Subcutaneous abdominal adipose tissue (tissue), 5 donors: ENCODE measurements around the gene CABYR.

Experiments used
- H3K27ac ChIP-seq: one replicate; pipeline ENCODE4 v1.7.0; 2013; ENCODE audit warnings: low read depth, mild to moderate bottlenecking, inconsistent platforms, low read length, moderate library complexity
- H3K27me3 ChIP-seq, 5 donors: one replicate each; pipeline ENCODE4 v1.7.0; 2013; ENCODE audit warnings: low read length in 5 of 5, inconsistent platforms in 1 of 5; ENCODE audit not compliant: control insufficient read depth in 5 of 5, insufficient read depth in 4 of 5
- H3K36me3 ChIP-seq, 5 donors: one replicate each; pipeline ENCODE4 v1.7.0; 2013; ENCODE audit warnings: low read length in 5 of 5; ENCODE audit not compliant: control insufficient read depth in 5 of 5, insufficient read depth in 5 of 5
- H3K4me1 ChIP-seq, 5 donors: one replicate each; pipeline ENCODE4 v1.7.0; 2013; ENCODE audit warnings: low read length in 5 of 5, mild to moderate bottlenecking in 3 of 5, moderate library complexity in 1 of 5; ENCODE audit not compliant: control insufficient read depth in 5 of 5, insufficient read depth in 5 of 5
- H3K4me3 ChIP-seq, 5 donors: one replicate each; pipeline ENCODE4 v1.7.0; 2013; ENCODE audit warnings: low read length in 5 of 5, low read depth in 1 of 5
- H3K9ac ChIP-seq, 5 donors: one replicate each; pipeline ENCODE4 v1.7.0; 2013; ENCODE audit warnings: low read length in 5 of 5, mild to moderate bottlenecking in 4 of 5, moderate library complexity in 3 of 5
- H3K9me3 ChIP-seq, 5 donors: one replicate each; pipeline ENCODE4 v1.7.0; 2013; ENCODE audit warnings: low read length in 5 of 5; ENCODE audit not compliant: control insufficient read depth in 5 of 5
- donor health status: healthy.
- donor health status: healthy.
- donor health status: healthy.
- donor health status: healthy.
- donor health status: healthy.

The CABYR gene

GRCh38 chr18:24160086-24160485, 21.2 kb downstream of the CABYR start:
- H3K9ac ChIP-seq: no peak overlapping the region
- H3K27ac ChIP-seq: no peak overlapping the region
- H3K9me3 ChIP-seq: no peaks in the 10 kb centered on the region
- H3K4me3 ChIP-seq: no peak overlapping the region
- H3K27me3 ChIP-seq: no peaks in the 10 kb centered on the region
- H3K36me3 ChIP-seq: peaks cover 51 to 92% (median 80%) of the 10 kb centered on the region in 5 donors
- no peaks in the 10 kb centered on the region for H3K4me1 ChIP-seq

- H3K4me1 ChIP-seq: no peaks in the 10 kb centered on the region
- H3K27ac ChIP-seq: no peak overlapping the region
- H3K36me3 ChIP-seq: peaks cover 57 to 92% (median 80%) of the 10 kb centered on the region in 5 donors
- H3K4me3 ChIP-seq: no peak overlapping the region
- H3K27me3 ChIP-seq: no peaks in the 10 kb centered on the region
- H3K9me3 ChIP-seq: no peaks in the 10 kb centered on the region
- H3K9ac ChIP-seq: no peak overlapping the region
Measured at GRCh38 chr18:24161304-24161703, 22.4 kb downstream of the CABYR start.

GRCh38 chr18:24168496-24168895, 29.6 kb downstream of the CABYR start:
- Histone ChIP-seq H3K9ac (no peak overlapping the region), H3K9me3 (no peaks in the 10 kb centered on the region), H3K4me1 (no peaks in the 10 kb centered on the region), H3K27ac (no peak overlapping the region), H3K27me3 (no peaks in the 10 kb centered on the region), H3K4me3 (no peak overlapping the region), H3K36me3 (peaks cover 38 to 78% (median 67%) of the 10 kb centered on the region in 5 donors)

- no peak overlapping the region for H3K27ac ChIP-seq
- no peaks in the 10 kb centered on the region for H3K4me1 ChIP-seq
- H3K9ac ChIP-seq: no peak overlapping the region
- H3K36me3 ChIP-seq: peaks cover 40 to 67% (median 62%) of the 10 kb centered on the region in 5 donors
- H3K4me3 ChIP-seq: no peak overlapping the region
- H3K9me3 ChIP-seq: no peaks in the 10 kb centered on the region
- H3K27me3 ChIP-seq: no peaks in the 10 kb centered on the region
Measured at GRCh38 chr18:24170360-24170759, 31.5 kb downstream of the CABYR start.

- Histone ChIP-seq H3K36me3 (peaks cover 24 to 33% (median 27%) of the 10 kb centered on the region in 5 donors), H3K27ac (no peak overlapping the region), H3K9me3 (no peaks in the 10 kb centered on the region), H3K4me3 (no peak overlapping the region), H3K4me1 (peaks cover 2 to 14% (median 10%) of the 10 kb centered on the region in 5 donors), H3K27me3 (no peaks in the 10 kb centered on the region), H3K9ac (no peak overlapping the region)
Measured at GRCh38 chr18:24173997-24174396, 35.1 kb downstream of the CABYR start.

GRCh38 chr18:24176727-24177416, 38.0 kb downstream of the CABYR start:
- Histone ChIP-seq H3K9ac (peak overlapping the region in 2 of 5 donors; percentile 25 to 33), H3K27me3 (no peaks in the 10 kb centered on the region), H3K4me1 (peaks cover 2 to 14% (median 10%) of the 10 kb centered on the region in 5 donors), H3K27ac (peak overlapping the region; percentile 51), H3K36me3 (peaks cover 14 to 29% (median 19%) of the 10 kb centered on the region in 5 donors), H3K4me3 (no peak overlapping the region), H3K9me3 (no peaks in the 10 kb centered on the region)

GRCh38 chr18:24177499-24178133, 38.8 kb downstream of the CABYR start:
- Histone ChIP-seq H3K27ac (peak overlapping the region; percentile 51), H3K27me3 (no peaks in the 10 kb centered on the region), H3K9ac (no peak overlapping the region), H3K4me3 (no peak overlapping the region), H3K4me1 (peaks cover 2 to 14% (median 10%) of the 10 kb centered on the region in 5 donors), H3K36me3 (peaks cover 14 to 24% (median 19%) of the 10 kb centered on the region in 5 donors), H3K9me3 (no peaks in the 10 kb centered on the region)

- peaks cover 2 to 14% (median 10%) of the 10 kb centered on the region in 5 donors for H3K4me1 ChIP-seq
- no peaks in the 10 kb centered on the region for H3K9me3 ChIP-seq
Measured at GRCh38 chr18:24180048-24180447, 41.2 kb downstream of the CABYR start.

GRCh38 chr18:24181806-24182205, 42.9 kb downstream of the CABYR start:
- Histone ChIP-seq H3K4me1 (peaks cover 2 to 11% (median 6%) of the 10 kb centered on the region in 5 donors), H3K9me3 (no peaks in the 10 kb centered on the region), H3K4me3 (no peak overlapping the region), H3K9ac (no peak overlapping the region), H3K27ac (peak overlapping the region; percentile 3), H3K36me3 (peaks cover 9 to 17% (median 12%) of the 10 kb centered on the region in 5 donors), H3K27me3 (no peaks in the 10 kb centered on the region)

More at GRCh38 chr18:24180048-24180447, 41.2 kb downstream of the CABYR start:
- no peaks in the 10 kb centered on the region for H3K27me3 ChIP-seq
- no peak overlapping the region for H3K27ac ChIP-seq
- no peak overlapping the region for H3K9ac ChIP-seq
- no peak overlapping the region for H3K4me3 ChIP-seq
- peaks cover 9 to 14% (median 9%) of the 10 kb centered on the region in 5 donors for H3K36me3 ChIP-seq

- H3K9ac ChIP-seq: no peak overlapping the region
- H3K9me3 ChIP-seq: no peaks in the 10 kb centered on the region
Measured at GRCh38 chr18:24185805-24186204, 46.9 kb downstream of the CABYR start.

More at GRCh38 chr18:24185805-24186204, 46.9 kb downstream of the CABYR start:
- peaks cover 4 to 24% (median 19%) of the 10 kb centered on the region in 5 donors for H3K4me1 ChIP-seq
- no peak overlapping the region for H3K27ac ChIP-seq
- H3K4me3 ChIP-seq: no peak overlapping the region
- peaks cover 3 to 14% (median 4%) of the 10 kb centered on the region in 5 donors for H3K36me3 ChIP-seq
- H3K27me3 ChIP-seq: no peaks in the 10 kb centered on the region
